ENCODE results near the gene ARCN1. TPM values are rescaled to one million over a fixed set of nuclear protein-coding genes. Genes with fewer than 3 reads are reported as not detected.
"Not testable (repeated sequence)": the region's sequence is repeated elsewhere in the genome, so short reads cannot be mapped to it uniquely, and the experiment has no call there.

ARCN1 gene
- total and polyA plus RNA-seq, 7 experiments from 2014 or later, result 71.2 to 170 (median 123) TPM

GRCh38 chr11:118572981-118573550 is 857 bp downstream of the ARCN1 start:
- DNase-seq, result peak in 8 of 9 donors; percentile 21 to 39 (median 30)
- H3K9me3 ChIP-seq (ENCODE audit: control insufficient read depth in 2 of 3, low read length in 3 of 3), result no peaks in the 10 kb centered on the region
- Mint-ChIP-seq H3K27me3 (no peaks in the 10 kb centered on the region), H3K9me3 (peaks cover 0 to 2% (median 0%) of the 10 kb centered on the region in 11 donors), H3K27ac (peak overlapping the region; percentile 92 to 98 (median 98)), H3K4me3 (peak overlapping the region; percentile 83 to 99 (median 96)), H3K36me3 (peaks cover 0 to 12% (median 5%) of the 10 kb centered on the region in 5 donors), H3K4me1 (peaks cover 38 to 63% (median 55%) of the 10 kb centered on the region in 7 donors)
- H3K4me3 ChIP-seq (ENCODE audit: low read length), result peak overlapping the region; percentile 98
- intact Hi-C loops (cut with micrococcal nuclease), result loop anchor here (1.0 to 5.0 kb wide), 14 partner anchors 8 to 586 kb away; partner anchors contain the start of genes ATP5MG (in 2 of the 2), CENATAC (in 2 of the 2), IFT46 (in 2 of the 2) and RPS25 (in 2 of the 2)
- H3K27me3 ChIP-seq (ENCODE audit: control insufficient read depth in 2 of 2, insufficient read depth in 2 of 2, low read length in 2 of 2), result no peaks in the 10 kb centered on the region
- POLR2A ChIA-PET, result interaction anchor here (1.1 to 3.8 kb wide), 6 partner anchors 11 to 254 kb away, joined by 3 to 27 read pairs (median 5); partner anchors contain the start of gene KMT2A
- peaks cover 26 to 36% of the 10 kb centered on the region in 2 donors for H3K4me1 ChIP-seq (ENCODE audit: control insufficient read depth in 2 of 2, insufficient read depth in 2 of 2, low read length in 2 of 2)
- peaks cover 0 to 12% (median 0%) of the 10 kb centered on the region in 3 experiments for H3K36me3 ChIP-seq (ENCODE audit: control insufficient read depth in 2 of 3, insufficient read depth in 3 of 3, low read length in 3 of 3)
- CTCF ChIA-PET, result interaction anchor here (1.3 kb wide), 1 partner anchor 36 kb away, joined by 3 read pairs; no protein-coding TSS in a partner anchor
- H3K27ac ChIP-seq (ENCODE audit: low read depth, low read length), result peak overlapping the region; percentile 100
- ATAC-seq, result peak; percentile 47

DNA sequence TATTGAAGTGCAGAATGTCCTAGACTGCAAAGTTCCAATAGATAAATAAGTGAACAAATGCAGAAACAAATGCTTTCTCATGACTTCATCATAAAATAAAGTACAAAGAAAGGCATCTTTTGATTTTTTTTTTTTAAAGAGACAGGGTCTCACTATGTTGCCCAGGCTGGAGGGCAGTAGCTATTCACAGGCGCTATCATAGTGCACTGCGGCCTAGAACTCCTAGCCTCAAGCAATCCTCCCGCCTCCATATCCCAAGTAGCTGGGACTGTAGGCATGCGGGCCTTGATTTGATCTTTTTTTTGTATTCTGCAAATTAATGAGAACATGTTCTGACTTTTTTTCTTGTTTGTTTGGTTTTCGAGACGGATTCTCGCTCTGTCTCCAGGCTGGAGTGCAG is 2.4 kb downstream of the ARCN1 start:
- H3K4me1 Mint-ChIP-seq, result peaks cover 46 to 75% (median 66%) of the 10 kb centered on the region in 7 donors
- intact Hi-C loops (cut with micrococcal nuclease), result loop anchor here (5.0 kb wide), 5 partner anchors 232 to 587 kb away; partner anchors contain the start of genes BCL9L (in 1 of the 2), CD3D (in 1 of the 2), CD3G (in 1 of the 2) and CENATAC (in 1 of the 2)
- peaks cover 26 to 36% of the 10 kb centered on the region in 2 donors for H3K4me1 ChIP-seq (ENCODE audit: control insufficient read depth in 2 of 2, insufficient read depth in 2 of 2, low read length in 2 of 2)
- peak overlapping the region; percentile 51 to 94 (median 68) for H3K4me3 Mint-ChIP-seq
- peaks cover 0 to 2% (median 0%) of the 10 kb centered on the region in 11 donors for H3K9me3 Mint-ChIP-seq
- peaks cover 0 to 12% (median 0%) of the 10 kb centered on the region in 3 experiments for H3K36me3 ChIP-seq (ENCODE audit: control insufficient read depth in 2 of 3, insufficient read depth in 3 of 3, low read length in 3 of 3)
- H3K27me3 ChIP-seq (ENCODE audit: control insufficient read depth in 2 of 2, insufficient read depth in 2 of 2, low read length in 2 of 2), result no peaks in the 10 kb centered on the region
- H3K27ac ChIP-seq (ENCODE audit: low read depth, low read length), result peak overlapping the region; percentile 40
- ChIA-PET CTCF (no interaction called here), POLR2A (interaction anchor here (3.8 kb wide), 1 partner anchor 35 kb away, joined by 27 read pairs; no protein-coding TSS in a partner anchor)
- DNase-seq (no peak), ATAC-seq (no peak)
- no peak overlapping the region for H3K4me3 ChIP-seq (ENCODE audit: low read length)
- peak overlapping the region in 6 of 9 donors; percentile 32 to 74 (median 54) for H3K27ac Mint-ChIP-seq
- peaks cover 0 to 12% (median 5%) of the 10 kb centered on the region in 5 donors for H3K36me3 Mint-ChIP-seq
- H3K9me3 ChIP-seq (ENCODE audit: control insufficient read depth in 2 of 3, low read length in 3 of 3), result no peaks in the 10 kb centered on the region
- H3K27me3 Mint-ChIP-seq, result no peaks in the 10 kb centered on the region

DNA sequence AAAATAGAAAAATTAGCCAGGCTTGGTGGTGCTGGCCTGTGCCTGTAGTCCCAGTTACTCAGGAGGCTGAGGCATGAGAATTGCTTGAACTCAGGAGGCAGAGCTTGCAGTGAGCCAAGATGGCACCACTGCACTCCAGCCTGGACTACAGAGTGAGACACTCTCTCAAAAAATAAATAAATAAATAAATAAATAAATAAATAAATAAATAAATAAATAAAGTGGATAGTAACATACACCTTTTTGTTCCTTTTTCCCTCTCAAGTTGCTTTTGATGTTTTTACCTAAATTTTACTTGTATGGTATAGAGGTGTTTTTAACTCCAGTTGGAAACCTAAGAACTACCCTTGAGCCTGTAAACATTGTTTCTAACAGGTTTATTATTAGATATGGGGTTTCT is 5.8 kb downstream of the ARCN1 start:
- peaks cover 0 to 27% (median 11%) of the 10 kb centered on the region in 3 experiments for H3K36me3 ChIP-seq (ENCODE audit: control insufficient read depth in 2 of 3, insufficient read depth in 3 of 3, low read length in 3 of 3)
- ATAC-seq; H3K27me3 Mint-ChIP-seq; DNase-seq; H3K9me3 ChIP-seq (ENCODE audit: control insufficient read depth in 2 of 3, low read length in 3 of 3); H3K9me3 Mint-ChIP-seq; H3K27ac ChIP-seq (ENCODE audit: low read depth, low read length); H3K4me3 ChIP-seq (ENCODE audit: low read length); H3K27me3 ChIP-seq (ENCODE audit: control insufficient read depth in 2 of 2, insufficient read depth in 2 of 2, low read length in 2 of 2); H3K27ac Mint-ChIP-seq; intact Hi-C loops (cut with micrococcal nuclease): not testable (repeated sequence)
- Mint-ChIP-seq H3K4me3 (peak overlapping the region in 1 of 10 donors; percentile 17), H3K4me1 (peaks cover 38 to 71% (median 55%) of the 10 kb centered on the region in 7 donors), H3K36me3 (peaks cover under 1 to 13% (median 11%) of the 10 kb centered on the region in 5 donors)
- H3K4me1 ChIP-seq (ENCODE audit: control insufficient read depth in 2 of 2, insufficient read depth in 2 of 2, low read length in 2 of 2), result peaks cover 21 to 29% of the 10 kb centered on the region in 2 donors
- ChIA-PET POLR2A (interaction anchor here (0.9 to 1.5 kb wide), 2 partner anchors 48 to 127 kb away, joined by 3 to 4 read pairs; no protein-coding TSS in a partner anchor), CTCF (interaction anchor here (0.5 kb wide), 1 partner anchor 33 kb away, joined by 4 read pairs; no protein-coding TSS in a partner anchor)

GRCh38 chr11:118581057-118581456 is 8.8 kb downstream of the ARCN1 start:
- CTCF ChIA-PET, result no interaction called here
- ATAC-seq, result no peak
- H3K4me3 Mint-ChIP-seq, result no peak overlapping the region
- H3K9me3 ChIP-seq (ENCODE audit: control insufficient read depth in 2 of 3, low read length in 3 of 3), result no peaks in the 10 kb centered on the region
- H3K27ac Mint-ChIP-seq, result peak overlapping the region in 2 of 9 donors; percentile 19 to 38
- H3K4me1 Mint-ChIP-seq, result peaks cover 15 to 48% (median 27%) of the 10 kb centered on the region in 7 donors
- POLR2A ChIA-PET, result interaction anchor here (0.6 kb wide), 1 partner anchor 50 kb away, joined by 3 read pairs; the partner anchor contains the start of gene TMEM25
- H3K4me1 ChIP-seq (ENCODE audit: control insufficient read depth in 2 of 2, insufficient read depth in 2 of 2, low read length in 2 of 2), result peaks cover 0 to 2% of the 10 kb centered on the region in 2 donors
- H3K36me3 Mint-ChIP-seq, result peaks cover 8 to 33% (median 20%) of the 10 kb centered on the region in 5 donors
- H3K27me3 Mint-ChIP-seq, result no peaks in the 10 kb centered on the region
- no peak for DNase-seq
- H3K36me3 ChIP-seq (ENCODE audit: control insufficient read depth in 2 of 3, insufficient read depth in 3 of 3, low read length in 3 of 3), result peaks cover 8 to 57% (median 31%) of the 10 kb centered on the region in 3 experiments
- intact Hi-C loops (cut with micrococcal nuclease), result no loop called here
- no peaks in the 10 kb centered on the region for H3K27me3 ChIP-seq (ENCODE audit: control insufficient read depth in 2 of 2, insufficient read depth in 2 of 2, low read length in 2 of 2)
- no peak overlapping the region for H3K4me3 ChIP-seq (ENCODE audit: low read length)
- no peak overlapping the region for H3K27ac ChIP-seq (ENCODE audit: low read depth, low read length)
- no peaks in the 10 kb centered on the region for H3K9me3 Mint-ChIP-seq

DNA sequence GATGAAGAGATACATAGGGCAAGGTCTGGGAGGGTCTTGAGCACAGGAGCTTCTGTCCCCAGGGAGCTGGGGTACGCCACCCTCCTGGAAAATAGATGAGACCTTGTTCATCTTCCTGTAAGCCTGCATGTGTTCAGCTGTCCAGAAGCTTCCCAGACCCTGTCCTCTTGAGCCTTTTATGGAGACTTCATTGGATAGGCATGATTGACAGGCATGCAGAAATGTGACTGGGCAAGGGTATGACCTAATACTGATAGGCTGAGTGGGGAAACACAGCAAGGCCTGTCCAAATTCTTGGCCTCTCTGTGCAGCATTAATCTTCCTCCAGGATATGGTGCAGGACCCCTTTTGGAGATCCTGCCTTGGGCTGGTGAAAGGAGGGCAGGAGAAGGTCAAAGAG is 15.7 kb downstream of the ARCN1 start:
- Mint-ChIP-seq H3K4me1 (peaks cover 0 to 8% (median 0%) of the 10 kb centered on the region in 7 donors), H3K27ac (peak overlapping the region in 4 of 9 donors; percentile 15 to 67 (median 38)), H3K4me3 (no peak overlapping the region), H3K27me3 (no peaks in the 10 kb centered on the region), H3K9me3 (no peaks in the 10 kb centered on the region), H3K36me3 (peaks cover 9 to 47% (median 21%) of the 10 kb centered on the region in 5 donors)
- Histone ChIP-seq H3K9me3 (ENCODE audit: control insufficient read depth in 2 of 3, low read length in 3 of 3) (no peaks in the 10 kb centered on the region), H3K27ac (ENCODE audit: low read depth, low read length) (no peak overlapping the region), H3K36me3 (ENCODE audit: control insufficient read depth in 2 of 3, insufficient read depth in 3 of 3, low read length in 3 of 3) (peaks cover 28 to 89% (median 38%) of the 10 kb centered on the region in 3 experiments), H3K27me3 (ENCODE audit: control insufficient read depth in 2 of 2, insufficient read depth in 2 of 2, low read length in 2 of 2) (no peaks in the 10 kb centered on the region), H3K4me3 (ENCODE audit: low read length) (no peak overlapping the region), H3K4me1 (ENCODE audit: control insufficient read depth in 2 of 2, insufficient read depth in 2 of 2, low read length in 2 of 2) (no peaks in the 10 kb centered on the region)
- ChIA-PET CTCF (no interaction called here), POLR2A (no interaction called here)
- intact Hi-C loops (cut with micrococcal nuclease), result no loop called here
- no peak for ATAC-seq
- DNase-seq, result no peak

GRCh38 chr11:118592616-118593367 is 20.6 kb downstream of the ARCN1 start:
- intact Hi-C loops (cut with micrococcal nuclease), result no loop called here
- Histone ChIP-seq H3K4me1 (ENCODE audit: control insufficient read depth in 2 of 2, insufficient read depth in 2 of 2, low read length in 2 of 2) (peaks cover 0 to 10% of the 10 kb centered on the region in 2 donors), H3K36me3 (ENCODE audit: control insufficient read depth in 2 of 3, insufficient read depth in 3 of 3, low read length in 3 of 3) (peaks cover 15 to 78% (median 23%) of the 10 kb centered on the region in 3 experiments), H3K9me3 (ENCODE audit: control insufficient read depth in 2 of 3, low read length in 3 of 3) (no peaks in the 10 kb centered on the region), H3K27ac (ENCODE audit: low read depth, low read length) (no peak overlapping the region), H3K4me3 (ENCODE audit: low read length) (no peak overlapping the region), H3K27me3 (ENCODE audit: control insufficient read depth in 2 of 2, insufficient read depth in 2 of 2, low read length in 2 of 2) (no peaks in the 10 kb centered on the region)
- POLR2A ChIA-PET, result interaction anchor here (1.0 kb wide), 2 partner anchors 12 to 21 kb away, joined by 3 read pairs; partner anchors contain the start of gene ARCN1
- no peak for ATAC-seq
- Mint-ChIP-seq H3K27ac (peak overlapping the region in 1 of 9 donors; percentile 25), H3K36me3 (peaks cover 7 to 36% (median 16%) of the 10 kb centered on the region in 5 donors), H3K4me3 (no peak overlapping the region), H3K9me3 (no peaks in the 10 kb centered on the region), H3K27me3 (no peaks in the 10 kb centered on the region), H3K4me1 (peaks cover 5 to 22% (median 16%) of the 10 kb centered on the region in 7 donors)
- CTCF ChIA-PET, result interaction anchor here (0.7 to 1.7 kb wide), 5 partner anchors 10 to 347 kb away, joined by 3 to 6 read pairs (median 3); no protein-coding TSS in a partner anchor
- DNase-seq, result no peak

All from naive thymus-derived CD4-positive, alpha-beta T cell (primary cell).